IPS DF 6.9 (cell line): ENCODE data around the gene TOMM40.
A peak's percentile ranks its signal among the peaks of the same experiment; 100 is the strongest.
"Not testable (repeated sequence)": the region's sequence is repeated elsewhere in the genome, so short reads cannot be mapped to it uniquely, and the experiment has no call there.

Experiments used
- DNase-seq: peaks from one replicate; pipeline ENCODE4 v3.0.0-alpha.2; 2013; ENCODE audit warnings: low read depth, low spot score
- H3K27ac ChIP-seq: one replicate; pipeline ENCODE4 v1.5.1; 2013; ENCODE audit warnings: low read length, control low read depth
- H3K27me3 ChIP-seq: 2 replicates; pipeline ENCODE4 v1.6.1; 2013; ENCODE audit warnings: mild to moderate bottlenecking, low read length; ENCODE audit not compliant: control insufficient read depth, insufficient read depth
- H3K36me3 ChIP-seq: 2 replicates; pipeline ENCODE4 v1.6.1; 2013; ENCODE audit warnings: low read length; ENCODE audit not compliant: control insufficient read depth, insufficient read depth
- H3K4me1 ChIP-seq: 2 replicates; pipeline ENCODE4 v1.6.1; 2013; ENCODE audit warnings: low read length; ENCODE audit not compliant: control insufficient read depth, insufficient read depth
- H3K4me3 ChIP-seq: 2 replicates; pipeline ENCODE4 v1.5.1; 2013; ENCODE audit warnings: mild to moderate bottlenecking, low read length
- H3K9me3 ChIP-seq: 2 replicates; pipeline ENCODE4 v1.6.1; 2013; ENCODE audit warnings: low read length, inconsistent platforms; ENCODE audit not compliant: control insufficient read depth, insufficient read depth
- WGBS: extraction: QIAGEN DNeasy Blood & Tissue Kit; methylation state at CpG from one replicate; pipeline ENCODE4 v1.1.7; 2013; ENCODE audit warnings: mixed read lengths, missing lambda C conversion rate; ENCODE audit not compliant: insufficient read length, insufficient coverage; 5-methylcytosine and 5-hydroxymethylcytosine counted together

The TOMM40 gene

GRCh38 chr19:44883922-44884321 is 7.1 kb upstream of the TOMM40 start:
- H3K36me3 ChIP-seq = peaks cover 20% of the 10 kb centered on the region
- H3K4me3 ChIP-seq = no peak overlapping the region
- WGBS = no CpG with 5 or more reads among the region's 5 CpGs
- peaks cover 2% of the 10 kb centered on the region; the same call in 1 of the 2 replicates for H3K4me1 ChIP-seq
- H3K9me3 ChIP-seq = no peaks in the 10 kb centered on the region
- no peak overlapping the region for H3K27ac ChIP-seq
- H3K27me3 ChIP-seq = no peaks in the 10 kb centered on the region
- DNase-seq = no peak

DNA sequence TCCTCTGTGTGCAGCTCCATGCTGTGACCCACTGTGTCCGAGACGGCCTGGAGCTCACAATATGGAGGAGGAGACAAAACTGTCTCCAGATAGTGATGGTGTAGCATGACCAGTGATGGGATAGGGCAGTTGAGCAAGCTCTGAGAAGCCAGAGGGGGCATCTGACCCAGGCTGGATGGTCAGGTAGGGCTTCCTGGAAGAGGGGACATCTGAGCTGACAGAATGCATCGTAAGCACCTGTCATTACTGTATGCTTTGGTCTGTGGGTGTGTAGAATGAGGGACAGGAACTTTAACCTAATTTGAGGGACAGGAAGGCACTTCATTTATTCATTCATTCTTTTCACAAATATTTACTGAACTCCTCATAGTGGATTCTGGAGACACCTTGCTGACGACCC is 6.5 kb upstream of the TOMM40 start:
- no peaks in the 10 kb centered on the region for H3K27me3 ChIP-seq
- WGBS = no CpG with 5 or more reads among the region's 4 CpGs
- H3K4me1 ChIP-seq = peaks cover 1% of the 10 kb centered on the region; the same call in 1 of the 2 replicates
- H3K4me3 ChIP-seq = no peak overlapping the region
- no peaks in the 10 kb centered on the region for H3K9me3 ChIP-seq
- DNase-seq = no peak
- no peak overlapping the region for H3K27ac ChIP-seq
- H3K36me3 ChIP-seq = peaks cover 19% of the 10 kb centered on the region

DNA sequence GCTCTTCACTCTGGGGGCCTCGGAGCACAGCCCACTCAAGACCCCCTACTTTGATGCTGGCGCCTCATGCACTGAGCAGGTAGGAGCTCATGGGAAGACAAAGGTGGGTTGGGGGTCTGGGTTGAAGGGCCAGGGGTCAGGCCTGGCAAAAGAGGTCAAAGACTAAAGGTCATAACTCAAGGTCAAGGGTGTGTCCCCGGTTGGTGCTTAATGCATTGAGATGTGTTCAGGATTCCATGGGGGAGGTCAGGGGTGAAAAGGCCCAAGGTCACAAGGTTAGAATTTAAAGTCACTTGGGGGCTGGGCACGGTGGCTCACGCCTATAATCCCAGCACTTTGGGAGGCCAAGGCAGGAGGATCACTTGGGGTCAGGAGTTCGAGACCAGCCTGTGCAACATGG is 4.9 kb upstream of the TOMM40 start:
- H3K4me1 ChIP-seq = no peaks in the 10 kb centered on the region
- H3K27ac ChIP-seq = no peak overlapping the region
- no peaks in the 10 kb centered on the region for H3K27me3 ChIP-seq
- WGBS = no CpG with 5 or more reads among the region's 6 CpGs
- H3K36me3 ChIP-seq = peaks cover 17% of the 10 kb centered on the region
- H3K4me3 ChIP-seq = no peak overlapping the region
- DNase-seq = no peak
- no peaks in the 10 kb centered on the region for H3K9me3 ChIP-seq

DNA sequence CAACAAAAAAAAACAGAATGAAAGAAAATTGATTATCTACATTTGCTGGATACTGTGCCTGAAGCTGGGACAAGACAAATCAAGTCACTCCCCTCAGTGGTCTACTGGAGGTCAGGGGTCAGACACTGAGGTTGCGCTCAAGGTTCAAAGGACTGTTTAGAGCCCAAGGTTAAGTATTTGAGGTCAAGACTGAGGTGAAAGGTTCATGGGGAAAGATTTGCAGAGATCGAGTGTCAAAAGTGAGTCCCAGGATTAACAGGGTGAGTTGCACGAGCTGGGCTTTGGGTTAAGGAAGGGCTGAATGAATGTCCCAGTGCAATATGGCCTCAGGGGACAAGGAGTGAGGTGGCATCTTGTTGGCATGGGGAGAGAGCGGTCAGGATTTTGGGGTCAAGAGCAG is 3.4 kb upstream of the TOMM40 start:
- no CpG with 5 or more reads among the region's 4 CpGs for WGBS
- H3K9me3 ChIP-seq = no peaks in the 10 kb centered on the region

GRCh38 chr19:44888335-44888734 is 2.7 kb upstream of the TOMM40 start:
- H3K36me3 ChIP-seq = peaks cover 22% of the 10 kb centered on the region
- H3K9me3 ChIP-seq, H3K4me3 ChIP-seq, DNase-seq, H3K27ac ChIP-seq, H3K27me3 ChIP-seq, H3K4me1 ChIP-seq: not testable (repeated sequence)
- no CpG with 5 or more reads among the region's 5 CpGs for WGBS

More for the DNA sequence above, 3.4 kb upstream of the TOMM40 start:
- H3K27me3 ChIP-seq = no peaks in the 10 kb centered on the region
- H3K36me3 ChIP-seq = peaks cover 17% of the 10 kb centered on the region
- no peaks in the 10 kb centered on the region for H3K4me1 ChIP-seq
- H3K27ac ChIP-seq = no peak overlapping the region
- no peak for DNase-seq
- no peak overlapping the region for H3K4me3 ChIP-seq

DNA sequence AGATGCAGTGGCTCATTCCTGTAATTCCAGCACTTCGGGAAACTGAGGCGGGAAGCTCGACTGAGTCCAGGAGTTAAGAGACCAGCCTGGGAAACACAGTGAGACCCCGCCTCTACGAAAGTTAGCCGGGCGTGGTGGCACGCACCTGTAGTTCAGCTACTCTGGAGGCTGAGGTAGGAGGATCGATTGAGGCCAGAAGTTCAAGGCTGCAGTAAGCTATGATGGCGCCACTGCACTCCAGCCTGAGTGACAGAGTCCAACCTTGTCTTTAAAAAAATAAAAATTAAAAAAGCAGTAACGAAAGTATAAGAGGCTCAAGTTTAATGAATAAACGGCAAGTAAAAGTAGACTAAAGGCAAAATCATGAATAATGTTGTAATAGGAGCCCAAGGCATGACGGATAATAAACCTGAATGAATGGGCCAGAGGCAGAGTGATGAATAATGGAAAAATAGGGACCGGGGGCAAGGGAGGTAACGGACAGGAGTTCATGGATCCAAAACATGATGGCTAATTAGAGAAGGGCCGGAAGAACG is 1.2 kb upstream of the TOMM40 start:
- no CpG with 5 or more reads among the region's 17 CpGs for WGBS
- peaks cover 30% of the 10 kb centered on the region for H3K36me3 ChIP-seq
- DNase-seq = no peak
- H3K4me1 ChIP-seq = no peaks in the 10 kb centered on the region
- H3K27me3 ChIP-seq = no peaks in the 10 kb centered on the region
- no peaks in the 10 kb centered on the region for H3K9me3 ChIP-seq
- no peak overlapping the region for H3K27ac ChIP-seq
- H3K4me3 ChIP-seq = peak overlapping the region; percentile 1; the same call in 1 of the 2 replicates

- Histone ChIP-seq H3K27me3 (no peaks in the 10 kb centered on the region), H3K9me3 (no peaks in the 10 kb centered on the region), H3K4me3 (peak overlapping the region; percentile 1; the same call in 1 of the 2 replicates), H3K4me1 (no peaks in the 10 kb centered on the region), H3K27ac (no peak overlapping the region), H3K36me3 (peaks cover 33% of the 10 kb centered on the region)
- no CpG with 5 or more reads among the region's 40 CpGs for WGBS
- DNase-seq = peak; percentile 99
Measured at GRCh38 chr19:44890366-44891015, 563 bp upstream of the TOMM40 start.

DNA sequence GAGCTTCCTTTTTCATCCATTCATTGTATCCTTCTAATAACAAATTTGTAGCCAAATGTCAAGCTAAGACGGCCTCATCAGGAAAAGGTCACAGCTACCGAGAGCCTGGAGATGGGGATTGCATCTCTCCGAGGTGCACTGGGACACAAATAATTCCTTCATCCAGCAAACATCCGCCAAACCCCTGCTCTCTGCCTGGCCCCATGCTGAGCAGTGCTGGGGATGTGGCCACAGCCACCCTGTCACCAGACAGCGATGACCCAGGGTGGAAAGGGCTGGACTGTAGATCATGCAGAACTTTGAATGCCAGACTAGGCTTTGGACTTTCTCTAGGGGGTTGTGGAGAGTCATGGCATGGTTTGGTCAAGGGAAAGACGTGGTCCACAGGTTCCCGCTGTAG is 1.9 kb downstream of the TOMM40 start:
- no peak overlapping the region for H3K4me3 ChIP-seq
- WGBS = no CpG with 5 or more reads among the region's 7 CpGs
- no peaks in the 10 kb centered on the region for H3K9me3 ChIP-seq
- no peak overlapping the region for H3K27ac ChIP-seq
- peaks cover 36% of the 10 kb centered on the region for H3K36me3 ChIP-seq
- no peaks in the 10 kb centered on the region for H3K27me3 ChIP-seq
- DNase-seq = no peak
- no peaks in the 10 kb centered on the region for H3K4me1 ChIP-seq

GRCh38 chr19:44893332-44894051 is 2.4 kb downstream of the TOMM40 start:
- Histone ChIP-seq H3K9me3 (no peaks in the 10 kb centered on the region), H3K27ac (no peak overlapping the region), H3K36me3 (peaks cover 35% of the 10 kb centered on the region), H3K4me1 (no peaks in the 10 kb centered on the region), H3K4me3 (no peak overlapping the region), H3K27me3 (no peaks in the 10 kb centered on the region)
- no peak for DNase-seq
- WGBS = no CpG with 5 or more reads among the region's 18 CpGs

GRCh38 chr19:44894052-44894400 is 3.0 kb downstream of the TOMM40 start:
- WGBS = no CpG with 5 or more reads among the region's 6 CpGs
- no peaks in the 10 kb centered on the region for H3K4me1 ChIP-seq
- H3K36me3 ChIP-seq = peaks cover 35% of the 10 kb centered on the region
- no peaks in the 10 kb centered on the region for H3K27me3 ChIP-seq
- no peaks in the 10 kb centered on the region for H3K9me3 ChIP-seq
- no peak overlapping the region for H3K4me3 ChIP-seq
- H3K27ac ChIP-seq = no peak overlapping the region
- DNase-seq = no peak
